Measurements from ENCODE around the gene HORMAD2. TPM values are rescaled to one million over a fixed set of nuclear protein-coding genes. Genes with fewer than 3 reads are reported as not detected.
A peak's percentile ranks its signal among the peaks of the same experiment; 100 is the strongest.

The HORMAD2 gene, protein sequence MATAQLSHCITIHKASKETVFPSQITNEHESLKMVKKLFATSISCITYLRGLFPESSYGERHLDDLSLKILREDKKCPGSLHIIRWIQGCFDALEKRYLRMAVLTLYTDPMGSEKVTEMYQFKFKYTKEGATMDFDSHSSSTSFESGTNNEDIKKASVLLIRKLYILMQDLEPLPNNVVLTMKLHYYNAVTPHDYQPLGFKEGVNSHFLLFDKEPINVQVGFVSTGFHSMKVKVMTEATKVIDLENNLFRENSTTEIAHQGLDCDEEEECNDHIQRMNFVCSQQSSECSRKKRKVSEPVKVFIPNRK
- polyA plus RNA-seq (ENCODE audit: insufficient read length in 4 of 4): under 1 TPM in 1 of 4 donors, not detected in 3; 0.10 TPM

DNA sequence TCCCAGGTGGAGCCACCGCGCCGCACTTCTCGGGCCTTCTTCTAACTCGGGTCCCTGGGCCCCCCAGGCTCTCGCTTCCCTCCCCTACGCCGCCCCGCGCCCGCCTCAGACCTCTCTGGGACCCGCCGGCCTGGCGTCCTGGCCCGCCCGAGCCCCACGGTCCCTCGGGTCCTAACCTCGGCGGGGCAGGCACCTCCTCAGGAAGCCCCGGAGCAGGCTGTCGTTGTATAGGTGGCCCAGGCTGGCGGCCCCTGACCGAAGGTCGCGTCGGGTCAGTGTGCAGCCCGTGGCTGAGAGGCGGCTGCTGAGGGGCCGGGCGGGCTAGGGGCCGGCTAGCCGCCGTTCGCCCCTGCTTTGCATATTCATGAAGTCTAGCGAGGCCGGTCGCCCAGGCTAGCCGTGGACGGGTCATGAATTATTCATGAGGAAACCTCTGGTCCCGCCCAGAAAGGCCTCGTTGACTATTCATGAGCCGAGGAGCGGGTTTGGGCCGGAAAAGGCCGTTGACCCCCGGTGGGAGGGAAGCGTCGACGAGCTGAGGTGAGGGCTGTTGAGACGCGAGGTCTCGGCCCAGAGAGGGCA lies at the start of gene HORMAD2:
Gene HORMAD2, plus strand, starts transcription at position 513 of the 582 bp plus-strand sequence. CDS start 13,489 bp downstream, outside the sequence.
- DNase-seq (ENCODE audit: low read depth in 4 of 4, low spot score in 3 of 4): peak; percentile 29 to 44 (median 32)

DNA sequence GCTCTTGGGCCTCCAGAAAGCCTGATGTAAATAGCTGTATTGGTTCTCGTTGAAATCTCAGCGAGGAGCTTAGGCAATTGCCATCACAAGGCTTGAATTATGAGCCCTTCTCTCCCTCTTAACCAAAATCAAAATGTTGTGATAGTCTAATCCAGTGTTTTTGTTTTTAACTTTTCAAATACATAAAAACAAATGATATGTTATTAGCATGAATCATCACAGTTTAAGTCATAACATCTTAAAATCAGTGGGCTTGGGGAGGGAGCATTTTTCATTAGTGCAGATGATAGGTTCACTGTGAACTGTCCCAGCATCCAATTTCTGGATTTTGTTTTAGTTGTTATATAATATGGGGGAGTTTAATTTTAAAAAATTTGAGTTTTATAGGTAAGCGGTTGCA lies 48.9 kb upstream of the HORMAD2 start:
- DNase-seq (ENCODE audit: low read depth in 4 of 4, low spot score in 3 of 4): no peak

DNA sequence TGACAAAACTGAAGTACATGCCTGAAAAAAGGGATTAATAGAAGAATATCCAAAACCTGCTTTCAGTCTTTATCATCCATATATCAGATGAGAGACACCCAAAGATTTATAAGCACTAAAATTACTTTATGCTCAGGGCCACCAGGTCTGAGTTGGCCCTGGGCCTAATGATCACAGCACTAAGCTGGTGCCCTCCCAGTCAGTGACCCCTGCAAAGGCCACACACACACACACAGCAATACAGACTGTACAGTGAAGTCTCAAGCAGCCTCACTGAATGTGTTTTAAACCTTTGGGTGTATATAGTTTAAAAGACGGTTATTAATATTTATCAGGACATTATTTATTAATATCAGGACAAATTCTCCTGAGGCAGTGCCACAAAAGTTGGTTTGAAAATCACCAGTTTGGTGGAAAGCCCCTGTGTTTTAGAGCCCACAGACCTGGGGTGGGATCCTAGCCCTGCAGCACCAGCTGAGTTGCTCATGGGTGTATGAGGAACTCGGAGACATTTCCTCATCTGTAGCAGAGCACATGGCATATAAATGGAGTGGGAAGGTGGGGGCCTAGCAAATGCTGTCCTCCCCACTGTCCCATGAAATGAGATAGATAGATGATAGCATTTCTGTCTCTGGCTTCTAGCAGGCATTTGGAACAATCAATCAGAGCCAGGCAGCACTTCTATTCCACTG lies 48.4 kb upstream of the HORMAD2 start:
- DNase-seq (ENCODE audit: low read depth in 4 of 4, low spot score in 3 of 4): no peak

DNA sequence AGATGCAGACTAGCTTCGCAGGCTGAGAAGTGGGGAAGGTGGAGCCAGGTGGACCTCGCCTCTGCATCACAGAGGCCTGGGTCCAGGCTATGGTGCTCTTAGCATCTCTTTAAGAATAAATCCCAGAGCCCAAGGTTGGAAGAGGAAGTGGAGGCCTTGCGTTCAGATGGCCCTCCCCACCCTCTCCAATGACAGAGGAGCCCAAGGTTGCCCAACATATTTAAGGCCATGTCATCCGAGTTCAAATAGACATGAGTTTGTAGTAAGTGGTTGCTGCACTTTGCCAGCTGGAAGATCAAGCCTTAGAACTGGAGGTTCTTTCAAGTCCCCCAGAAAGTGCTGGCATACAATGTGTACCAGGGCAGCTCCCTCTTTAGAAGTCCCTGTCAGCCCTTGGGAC lies 47.1 kb upstream of the HORMAD2 start:
- DNase-seq (ENCODE audit: low read depth in 4 of 4, low spot score in 3 of 4): no peak

DNA sequence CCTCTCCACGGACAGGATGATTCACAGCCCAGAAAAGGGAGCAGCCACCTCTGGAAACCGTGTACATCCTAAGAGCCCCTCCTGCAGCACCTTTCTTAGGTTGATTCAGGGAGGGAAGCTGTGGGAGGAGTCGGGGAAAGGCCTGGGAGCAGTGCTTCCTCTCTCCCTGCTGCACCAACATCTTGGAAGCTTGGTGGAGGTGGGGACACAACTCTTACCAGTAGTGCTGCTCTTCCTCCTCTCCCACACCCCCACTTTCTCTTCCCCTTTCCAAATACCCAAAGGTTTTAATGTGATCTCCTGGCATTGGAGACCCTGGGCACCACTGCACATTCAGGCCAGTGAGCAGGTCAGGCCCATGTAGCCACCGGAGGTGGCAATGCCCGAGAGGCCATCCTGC lies 46.4 kb upstream of the HORMAD2 start:
- DNase-seq (ENCODE audit: low read depth in 4 of 4, low spot score in 3 of 4): no peak

DNA sequence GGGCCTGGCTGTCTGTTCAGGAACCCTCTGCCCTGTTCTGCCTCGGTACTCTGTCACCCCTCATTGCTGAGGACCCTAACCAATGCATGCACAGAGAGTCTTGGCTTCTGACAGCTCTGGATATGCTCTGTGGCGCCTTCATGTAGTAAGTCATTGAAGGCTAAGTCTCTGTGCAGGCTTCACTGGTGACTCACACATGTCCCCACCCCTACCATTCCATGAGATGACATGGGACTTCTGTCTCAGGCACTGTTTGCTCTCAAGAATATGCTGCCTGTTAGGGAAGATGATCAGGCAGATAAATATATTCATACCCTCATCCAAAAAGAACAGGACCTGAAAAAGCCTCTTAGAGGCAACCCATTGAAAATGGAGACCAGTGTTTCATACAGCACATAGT lies 43.6 kb upstream of the HORMAD2 start:
- DNase-seq (ENCODE audit: low read depth in 4 of 4, low spot score in 3 of 4): no peak

DNA sequence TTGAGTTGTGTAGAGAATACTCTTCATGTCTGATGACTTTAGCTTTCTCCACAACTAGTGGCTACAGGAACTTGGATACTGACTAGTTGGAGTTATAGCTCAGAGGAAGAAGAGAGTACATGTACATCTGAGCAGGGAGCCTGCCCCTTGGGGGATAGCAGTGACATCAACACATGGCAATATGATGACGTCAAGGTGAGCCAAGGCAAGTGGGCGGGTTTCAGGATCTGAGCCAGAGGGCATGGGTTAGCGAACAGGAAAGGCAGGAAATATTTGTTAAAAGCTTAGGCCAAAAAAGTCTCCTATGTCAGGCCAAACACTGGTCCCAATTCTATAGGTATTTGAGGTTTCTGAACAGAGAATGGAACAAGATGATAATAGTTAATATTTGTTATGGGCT lies 42.0 kb upstream of the HORMAD2 start:
- DNase-seq (ENCODE audit: low read depth in 4 of 4, low spot score in 3 of 4): no peak

DNA sequence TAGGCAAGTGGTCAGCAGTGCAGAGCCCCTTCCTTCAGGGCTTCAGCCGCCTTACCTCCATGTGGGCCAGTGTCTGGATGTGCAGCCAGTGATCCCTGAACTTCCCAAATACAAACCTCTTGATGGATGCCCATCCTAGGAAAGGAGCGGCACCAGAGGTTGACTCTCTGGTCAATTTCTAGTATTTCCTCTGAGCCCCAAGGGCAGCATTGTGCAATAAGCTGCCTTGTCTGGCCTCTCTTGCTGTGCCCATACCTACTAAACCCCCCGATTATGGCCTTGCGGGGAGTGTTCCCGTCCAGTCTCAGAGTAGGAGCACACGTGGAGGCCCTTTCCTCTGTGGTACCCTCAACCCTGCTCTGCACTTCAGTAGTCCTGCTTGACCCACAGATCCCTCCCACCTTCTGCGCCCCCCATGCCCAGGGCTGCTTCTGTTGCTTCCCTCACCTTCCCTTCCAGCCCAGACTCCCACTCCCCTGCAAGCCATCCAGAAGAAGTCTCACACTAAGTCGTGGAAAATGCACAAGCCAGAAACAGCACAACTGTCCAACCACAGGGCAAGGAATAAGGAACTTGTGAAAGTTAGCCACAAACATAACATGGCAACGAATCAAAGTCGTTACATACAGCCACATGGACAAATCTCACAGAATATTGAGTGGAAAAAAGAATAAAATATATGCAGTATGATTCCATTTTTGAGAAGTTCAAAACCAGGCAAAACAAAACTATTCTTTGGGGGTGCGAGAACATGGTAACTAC lies 39.6 kb upstream of the HORMAD2 start:
- DNase-seq (ENCODE audit: low read depth in 4 of 4, low spot score in 3 of 4): no peak

DNA sequence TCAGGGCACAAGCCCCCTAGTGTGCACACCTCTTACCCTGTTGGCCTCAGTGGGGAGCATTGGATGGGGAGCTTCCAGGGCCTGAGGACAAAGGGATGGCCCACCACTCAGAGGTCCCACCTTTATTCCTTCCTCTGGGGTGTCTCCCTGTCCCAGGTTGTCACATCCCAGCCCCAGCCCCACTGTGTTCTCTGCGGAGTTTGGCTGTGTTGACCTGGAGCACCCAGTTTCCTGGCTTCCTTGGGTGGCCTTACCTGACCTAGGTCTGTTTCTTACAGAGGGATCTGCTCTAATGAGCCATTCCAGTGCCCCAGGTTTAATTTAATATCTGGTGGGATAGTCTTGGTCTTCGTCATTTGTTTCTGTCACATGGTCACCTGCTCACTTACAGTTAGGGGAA lies 38.8 kb upstream of the HORMAD2 start:
- no peak for DNase-seq (ENCODE audit: low read depth in 4 of 4, low spot score in 3 of 4)

DNA sequence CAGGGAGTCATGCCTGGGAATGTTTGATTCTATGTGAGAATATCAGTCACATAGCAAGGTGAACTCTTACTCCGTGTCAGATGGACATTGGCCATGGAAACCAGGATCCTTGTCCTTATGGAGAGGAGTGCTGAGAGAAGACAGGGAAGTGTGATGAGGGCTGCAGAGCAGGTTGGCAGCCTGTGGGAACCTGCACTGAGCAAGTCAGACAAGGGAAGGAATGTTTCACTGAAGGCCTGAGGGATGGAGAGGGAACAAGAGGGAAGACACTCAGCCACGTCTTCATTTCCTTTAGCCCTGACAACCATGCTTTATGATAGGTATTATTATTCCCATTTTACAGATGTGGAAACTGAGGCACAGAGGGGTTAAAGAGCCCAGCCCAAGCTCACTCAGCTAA lies 38.4 kb upstream of the HORMAD2 start:
- no peak for DNase-seq (ENCODE audit: low read depth in 4 of 4, low spot score in 3 of 4)

DNA sequence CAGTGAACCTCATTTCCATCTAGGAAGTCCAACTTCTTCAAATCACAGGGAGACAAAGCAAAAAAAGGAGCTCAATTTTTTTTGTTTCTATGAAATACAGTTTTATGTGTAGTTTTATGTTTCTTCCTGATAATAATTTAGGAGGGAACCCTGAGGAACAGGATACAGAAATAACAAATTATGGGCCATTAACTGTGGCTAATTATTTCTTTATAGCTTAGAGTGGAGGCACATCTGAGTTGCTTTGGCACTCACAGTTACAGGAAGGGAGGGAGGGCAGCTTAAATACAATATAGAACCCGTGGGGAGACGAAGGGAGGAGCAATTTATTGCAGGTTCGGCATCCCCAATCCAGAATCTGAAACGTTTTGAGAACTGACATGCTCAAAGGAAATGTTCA lies 37.1 kb upstream of the HORMAD2 start:
- peak in 1 of 4 donors; percentile 28 for DNase-seq (ENCODE audit: low read depth in 4 of 4, low spot score in 3 of 4)

DNA sequence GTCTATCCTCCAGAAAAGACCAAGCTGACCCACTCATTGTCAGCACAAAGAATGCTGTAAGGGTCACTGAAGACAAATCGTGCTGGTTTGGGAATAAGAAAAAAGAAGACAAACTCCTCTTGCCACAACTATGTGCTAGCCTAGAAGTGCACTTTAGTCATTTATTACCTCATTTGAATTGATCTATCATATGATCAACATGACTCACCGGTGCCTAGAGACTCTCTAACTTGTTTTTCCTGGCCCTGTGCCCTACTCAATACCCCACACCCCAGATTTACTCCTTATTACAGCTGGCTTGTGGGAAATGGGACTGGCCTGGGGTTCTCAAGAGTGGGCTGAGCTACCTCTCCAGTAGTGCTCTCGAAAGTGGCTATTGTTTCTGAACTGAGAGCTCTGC lies 35.9 kb upstream of the HORMAD2 start:
- no peak for DNase-seq (ENCODE audit: low read depth in 4 of 4, low spot score in 3 of 4)

DNA sequence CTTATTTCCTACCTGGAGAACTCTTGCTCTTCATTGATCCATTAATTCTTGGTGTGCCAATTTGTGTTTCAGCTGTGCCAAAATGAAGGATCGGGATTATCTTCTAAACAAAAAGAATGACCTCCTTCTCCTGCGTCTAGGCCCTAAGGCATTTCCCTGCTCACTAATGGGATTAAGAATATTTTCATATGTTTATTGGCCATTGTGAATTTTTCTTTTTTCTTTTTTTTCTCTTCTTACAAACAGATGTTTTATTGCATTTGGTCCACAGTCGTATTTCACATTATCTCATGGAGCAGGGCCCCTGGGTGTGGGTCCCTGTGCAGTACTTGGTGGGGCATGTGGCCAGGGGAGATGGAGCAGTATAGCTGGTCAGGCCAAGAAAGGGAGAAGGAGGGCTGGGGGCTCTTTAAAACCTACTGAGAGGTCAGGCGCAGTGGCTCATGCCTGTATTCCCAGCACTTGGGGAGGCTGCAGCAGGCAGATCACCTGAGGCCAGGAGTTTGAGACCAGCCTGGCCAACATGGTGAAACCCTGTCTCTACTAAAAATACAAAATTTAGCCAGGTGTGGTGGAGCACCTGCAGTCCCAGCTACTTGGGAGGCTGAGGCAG lies 35.3 kb upstream of the HORMAD2 start:
- no peak for DNase-seq (ENCODE audit: low read depth in 4 of 4, low spot score in 3 of 4)

DNA sequence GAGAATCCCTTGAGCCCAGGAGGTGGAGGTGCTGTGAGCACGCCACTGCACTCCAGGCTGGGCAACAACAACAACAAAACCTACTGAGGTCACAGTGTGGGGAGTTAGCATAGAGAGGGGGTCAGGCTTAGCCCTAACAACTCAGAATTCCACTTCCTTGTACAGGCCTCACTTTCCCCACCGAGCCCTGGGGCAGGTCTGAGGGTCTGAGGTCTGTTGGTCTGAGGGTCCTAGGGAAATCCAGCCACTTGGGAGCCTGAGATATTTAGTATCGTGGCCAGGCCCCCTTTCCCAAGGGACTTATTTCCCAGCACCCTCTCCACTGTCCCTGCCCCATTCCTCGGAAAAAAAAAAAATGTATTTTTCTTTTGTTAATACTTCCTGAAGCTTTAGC lies 34.8 kb upstream of the HORMAD2 start:
- DNase-seq (ENCODE audit: low read depth in 4 of 4, low spot score in 3 of 4): no peak

DNA sequence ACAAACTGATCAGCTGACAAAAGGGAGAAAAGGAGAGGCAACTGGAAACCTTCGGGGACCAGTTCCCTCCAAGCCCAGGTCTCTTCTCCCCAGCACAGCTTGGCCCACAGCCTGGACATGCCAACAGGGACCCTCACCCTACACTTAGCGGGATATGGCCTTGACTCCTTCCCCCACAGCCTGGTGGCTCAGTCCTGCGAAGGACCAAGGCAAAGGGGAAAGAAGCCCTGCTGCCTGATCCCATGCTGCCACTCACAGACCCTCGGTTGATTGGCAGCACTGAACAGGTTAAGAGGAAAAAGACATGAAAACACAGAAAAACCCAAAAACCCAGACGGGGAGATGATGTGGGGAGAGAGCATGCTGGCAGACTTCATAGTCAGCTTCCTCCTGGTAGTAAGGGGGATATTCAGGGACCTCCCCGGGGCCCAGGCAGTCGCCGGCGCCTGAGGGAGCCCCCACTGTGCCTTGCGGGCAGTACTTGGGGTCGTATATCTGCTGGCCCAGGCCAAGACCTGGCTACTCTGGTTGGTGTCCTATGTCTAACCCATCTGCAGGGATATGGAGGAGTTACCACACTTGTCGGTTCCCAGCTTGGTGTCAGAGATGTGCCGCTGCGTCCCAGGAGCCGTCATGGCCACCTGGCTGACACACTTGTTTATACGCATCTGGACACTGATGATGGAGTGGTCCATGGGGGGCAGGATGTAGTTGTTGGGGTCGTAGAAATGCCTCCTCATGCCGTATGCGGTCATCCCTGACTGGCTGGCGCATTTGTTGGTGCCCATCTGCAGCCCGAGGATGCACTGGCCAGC lies 34.2 kb upstream of the HORMAD2 start:
- no peak for DNase-seq (ENCODE audit: low read depth in 4 of 4, low spot score in 3 of 4)

DNA sequence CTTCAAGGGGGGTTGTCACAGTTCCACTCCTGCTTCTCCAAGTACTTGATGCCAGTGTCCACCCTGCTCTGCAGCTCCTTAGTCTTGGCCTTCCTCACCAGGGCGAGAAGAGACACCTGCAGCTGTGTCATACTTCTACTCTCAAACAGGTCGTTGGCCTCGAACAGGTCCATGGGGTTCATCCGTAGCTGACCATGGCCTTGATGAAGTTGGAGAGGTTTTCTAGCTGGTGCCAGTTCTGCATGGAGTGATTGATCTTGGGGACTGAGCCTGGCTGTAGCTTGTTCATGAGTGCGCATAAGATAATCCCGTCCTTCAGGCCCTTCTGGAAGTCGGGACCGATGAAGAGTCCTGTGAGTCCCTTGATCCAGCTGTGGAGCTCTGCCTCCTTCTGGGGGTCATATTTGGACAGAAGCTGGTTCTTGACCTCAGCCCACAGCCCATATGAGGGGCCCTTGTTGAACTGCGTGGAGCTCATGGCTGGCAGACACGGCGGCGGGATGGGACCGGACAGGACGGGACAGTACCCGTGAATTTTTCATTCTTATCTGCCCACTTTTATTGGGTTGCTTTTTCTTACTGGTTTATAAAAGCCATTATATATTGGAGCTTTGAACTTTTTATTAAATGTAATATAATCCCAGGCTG lies 33.4 kb upstream of the HORMAD2 start:
- DNase-seq (ENCODE audit: low read depth in 4 of 4, low spot score in 3 of 4): no peak

DNA sequence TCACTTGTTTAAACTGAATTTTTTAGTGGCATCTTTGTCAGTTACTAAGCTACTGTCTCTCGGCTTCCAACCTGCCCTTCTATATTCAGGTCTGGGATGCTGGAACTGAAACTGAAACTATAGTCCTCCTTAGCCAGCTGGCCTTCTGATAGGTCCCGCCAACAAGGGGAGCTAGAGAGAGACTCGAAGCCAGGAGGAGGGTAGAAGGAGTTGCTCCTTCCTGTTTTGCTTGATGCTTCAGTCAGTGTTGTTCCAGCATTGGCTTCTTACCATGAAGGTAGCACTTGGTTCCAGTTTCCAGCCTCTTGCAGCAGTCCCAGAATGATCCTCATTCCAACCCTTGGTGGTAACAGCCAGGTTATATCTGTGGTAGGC lies 32.9 kb upstream of the HORMAD2 start:
- no peak for DNase-seq (ENCODE audit: low read depth in 4 of 4, low spot score in 3 of 4)

DNA sequence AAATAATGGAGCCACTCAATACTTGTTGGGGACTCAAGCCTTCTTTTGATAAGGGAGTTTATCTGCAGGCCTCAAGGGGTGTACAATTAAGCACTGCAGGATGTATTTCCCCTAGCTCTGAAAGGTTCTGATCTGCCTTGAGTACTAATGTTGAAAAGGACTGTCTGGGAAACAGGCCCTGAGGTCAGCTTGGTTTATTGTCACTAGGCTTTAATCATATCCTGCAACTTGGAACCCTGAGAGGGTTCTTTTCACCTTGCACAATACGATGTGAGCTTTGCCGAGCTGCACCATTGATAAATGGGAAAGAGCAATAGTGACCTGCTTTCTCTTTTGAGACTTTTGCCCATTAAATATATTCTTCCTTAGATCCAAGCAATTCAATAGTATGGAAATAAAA lies 31.6 kb upstream of the HORMAD2 start:
- no peak for DNase-seq (ENCODE audit: low read depth in 4 of 4, low spot score in 3 of 4)

DNA sequence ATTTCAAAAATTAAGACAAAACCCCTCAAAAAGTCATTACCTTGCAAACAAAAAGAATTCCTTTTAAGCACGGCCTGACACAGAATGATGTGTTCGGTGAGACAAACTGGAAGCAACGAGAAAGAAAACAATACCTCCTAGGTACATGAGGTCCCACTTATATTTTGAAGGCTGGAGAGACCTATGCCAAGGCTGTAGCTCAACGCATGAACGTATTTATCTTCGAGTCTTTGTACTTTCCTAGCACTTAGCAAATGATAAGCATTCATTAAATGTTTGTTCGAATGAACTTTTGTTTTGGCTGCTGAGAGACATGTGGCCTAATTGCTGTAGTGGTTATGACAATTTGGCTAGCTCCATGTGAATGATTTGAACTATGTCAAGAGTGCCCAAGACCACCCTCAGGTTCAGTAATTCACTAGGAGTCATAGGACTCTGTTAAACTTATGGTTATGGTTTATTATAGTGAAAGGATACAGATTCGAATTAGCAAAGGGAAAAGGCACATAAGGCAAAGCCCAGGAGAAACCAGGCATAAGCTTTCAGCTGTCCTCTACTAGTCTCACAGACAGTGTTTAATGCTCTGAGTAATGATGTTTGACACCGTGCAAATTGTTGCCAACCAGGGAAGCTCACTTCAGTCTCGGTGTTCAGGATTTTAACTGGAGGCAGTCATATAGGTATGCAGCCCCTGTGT lies 26.0 kb upstream of the HORMAD2 start:
- DNase-seq (ENCODE audit: low read depth in 4 of 4, low spot score in 3 of 4): no peak

Data from right renal pelvis (tissue), 4 donors.